ACHN (cell line): Measurements from ENCODE around the gene GJA9.
"Not testable (repeated sequence)": the region's sequence is repeated elsewhere in the genome, so short reads cannot be mapped to it uniquely, and the experiment has no call there.

Experiments used
- DNase-seq: peaks from one replicate; pipeline ENCODE4 v3.0.0-alpha.2; 2015
- in situ Hi-C: cut with HindIII; loops from 2 replicates; pipeline ENCODE4 v1.10.0; 2017; ENCODE audit warnings: low sequenced_read_pairs, low pct_ligation_motif_present, low pct_unique_long_range_greater_than_20kb

Gene GJA9

DNA sequence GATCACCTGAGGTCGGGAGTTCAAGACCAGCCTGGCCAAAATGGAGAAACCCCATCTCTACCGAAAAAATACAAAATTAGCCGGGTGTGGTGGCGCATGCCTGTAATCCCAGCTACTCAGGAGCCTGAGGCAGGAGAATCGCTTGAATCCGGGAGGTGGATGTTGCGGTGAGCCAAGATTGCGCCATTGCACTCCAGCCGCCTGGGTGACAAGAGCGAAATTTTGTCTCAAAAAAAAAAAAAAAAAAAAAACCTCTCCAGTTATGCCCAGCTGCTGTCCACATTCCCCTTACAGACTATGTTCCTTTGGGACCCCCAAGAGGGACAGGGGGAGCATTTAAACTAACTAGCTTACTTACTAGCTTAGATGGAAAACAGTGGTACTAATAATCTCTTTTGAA is 45.1 kb downstream of the GJA9 start:
- in situ Hi-C loops, DNase-seq: not testable (repeated sequence)

DNA sequence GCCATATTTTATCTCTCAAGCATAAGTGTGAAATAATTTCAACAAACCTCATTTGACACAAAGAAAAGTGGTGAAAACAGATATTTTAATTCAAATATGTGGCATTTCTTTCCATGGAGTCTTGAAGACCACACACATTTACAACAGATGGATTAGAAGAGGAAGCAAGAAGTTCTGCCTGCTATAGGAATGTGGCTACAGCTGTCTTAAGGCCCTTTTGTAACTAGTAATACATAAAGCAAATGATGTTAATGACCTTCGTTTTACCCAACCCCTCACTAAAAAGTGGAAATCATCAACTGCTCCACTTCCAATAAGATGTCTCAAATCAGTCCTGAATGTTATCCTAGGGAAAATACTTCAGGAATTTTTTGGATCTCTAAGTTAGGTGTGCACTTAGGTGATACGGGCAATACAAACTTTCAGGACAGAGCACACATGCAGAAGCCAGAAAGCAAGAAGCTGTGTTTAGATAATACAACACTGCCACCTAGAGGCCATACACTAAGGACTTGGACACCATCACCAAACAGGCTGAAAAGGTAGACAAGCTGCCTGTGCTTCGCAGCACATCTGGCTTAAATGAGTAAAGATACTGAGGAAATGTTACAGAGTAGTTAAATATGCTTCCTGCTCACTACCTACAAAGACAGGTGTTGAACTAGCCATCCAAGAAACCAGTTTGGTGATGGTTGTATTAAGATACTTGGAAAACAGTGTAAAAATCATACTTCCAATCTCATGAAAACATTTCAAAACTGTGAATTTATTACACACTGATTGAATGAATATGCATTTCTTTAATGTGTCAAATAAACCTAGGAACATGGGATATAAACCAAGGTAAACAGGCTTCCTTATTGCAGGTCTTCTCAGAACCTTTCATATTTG is 46.2 kb downstream of the GJA9 start:
- peak; percentile 74 for DNase-seq
- in situ Hi-C loops, result no loop called here

DNA sequence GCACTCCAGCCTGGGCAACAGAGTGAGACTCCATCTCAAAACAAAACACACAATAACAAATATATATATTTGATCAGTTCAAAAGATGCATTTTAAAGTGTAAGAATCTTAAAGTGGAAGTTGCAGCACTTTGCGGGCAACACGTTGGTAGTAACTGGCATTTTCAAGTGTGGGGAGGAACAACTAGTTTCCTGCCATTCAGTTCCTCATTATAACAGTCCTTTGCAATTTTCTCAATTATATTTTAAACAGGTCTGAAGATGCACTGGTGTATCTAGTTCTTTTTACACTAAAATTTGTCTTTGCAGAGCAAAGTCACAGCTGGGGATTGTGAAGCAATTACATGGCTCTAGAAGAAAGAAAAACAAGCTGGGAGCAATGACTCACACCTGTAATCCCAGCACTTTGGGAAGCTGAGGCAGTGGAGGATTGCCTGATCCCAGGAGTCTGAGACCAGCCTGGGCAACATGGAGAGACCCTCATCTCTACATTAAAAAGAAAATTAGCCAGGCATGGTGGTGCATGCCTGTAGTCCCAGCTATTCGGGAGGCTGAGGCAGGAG is 47.1 kb downstream of the GJA9 start:
- DNase-seq, result no peak
- in situ Hi-C loops, result no loop called here

DNA sequence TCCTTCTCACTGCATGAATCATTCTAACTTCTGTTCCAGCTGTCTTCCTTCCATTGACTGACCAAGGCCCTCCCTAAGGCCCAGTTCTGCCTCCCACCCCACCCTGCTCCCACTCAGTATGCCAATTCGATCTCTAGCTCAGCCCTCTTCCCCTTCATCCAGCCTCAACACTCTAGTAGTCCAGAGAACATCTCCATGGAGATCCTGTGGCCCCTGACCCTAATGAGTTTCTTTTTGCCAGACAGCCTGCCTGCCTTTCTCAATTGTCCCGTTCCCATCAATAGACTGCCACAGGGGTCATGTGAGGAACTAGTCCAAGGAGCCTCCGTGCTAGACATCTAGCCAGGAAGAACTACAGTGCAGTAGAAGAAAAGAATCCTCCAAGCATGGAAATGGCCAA is 48.2 kb downstream of the GJA9 start:
- no peak for DNase-seq

DNA sequence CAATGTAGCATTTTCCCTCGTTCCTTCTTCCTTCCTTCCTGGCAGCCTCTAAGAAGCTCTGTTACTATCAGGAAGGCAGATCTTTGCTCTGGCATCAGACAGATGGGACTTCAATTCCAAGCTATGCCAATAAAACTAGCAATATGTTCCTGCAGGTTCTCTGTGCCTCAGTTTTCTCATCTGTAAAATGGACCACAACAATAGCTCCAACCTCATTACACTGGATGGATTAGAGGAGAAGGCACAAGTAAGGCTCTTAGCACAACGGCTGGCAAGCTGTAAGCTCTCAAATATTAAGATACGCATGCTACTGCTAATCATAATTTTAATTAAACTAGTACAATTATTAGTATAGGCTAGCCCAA is 49.0 kb downstream of the GJA9 start:
- in situ Hi-C loops, result no loop called here
- no peak for DNase-seq

More for the DNA sequence above, 48.2 kb downstream of the GJA9 start:
- in situ Hi-C loops, result no loop called here

DNA sequence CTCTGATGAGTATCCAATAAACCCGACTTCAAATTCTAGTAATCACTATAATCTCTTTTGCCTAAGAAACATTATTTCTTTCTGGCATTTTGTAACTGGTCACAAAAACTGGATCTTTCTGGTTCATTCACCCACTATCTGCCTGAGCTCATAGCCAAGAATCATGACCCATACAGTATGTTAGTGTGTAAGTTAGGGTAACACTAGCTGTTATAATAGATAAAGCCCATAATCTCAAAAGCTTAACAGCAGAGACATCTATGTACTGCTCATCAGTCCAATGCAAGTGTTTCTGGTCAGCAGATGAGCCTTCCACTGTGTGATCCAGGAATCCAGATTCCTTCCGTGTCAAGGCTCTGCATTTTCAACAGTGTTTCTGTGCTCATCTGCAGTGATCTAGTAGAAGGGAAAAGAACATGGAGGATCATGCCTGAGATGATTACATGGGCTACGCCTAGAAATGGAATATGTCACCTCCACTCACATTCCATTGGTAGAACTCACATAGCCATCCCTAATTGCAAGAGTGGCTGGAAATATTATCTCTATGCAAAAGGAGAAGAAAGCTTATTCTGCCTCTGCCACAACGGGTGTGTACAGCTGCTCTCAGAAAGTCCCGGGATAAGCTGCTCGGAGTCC is 49.5 kb downstream of the GJA9 start:
- in situ Hi-C loops, result no loop called here

DNA sequence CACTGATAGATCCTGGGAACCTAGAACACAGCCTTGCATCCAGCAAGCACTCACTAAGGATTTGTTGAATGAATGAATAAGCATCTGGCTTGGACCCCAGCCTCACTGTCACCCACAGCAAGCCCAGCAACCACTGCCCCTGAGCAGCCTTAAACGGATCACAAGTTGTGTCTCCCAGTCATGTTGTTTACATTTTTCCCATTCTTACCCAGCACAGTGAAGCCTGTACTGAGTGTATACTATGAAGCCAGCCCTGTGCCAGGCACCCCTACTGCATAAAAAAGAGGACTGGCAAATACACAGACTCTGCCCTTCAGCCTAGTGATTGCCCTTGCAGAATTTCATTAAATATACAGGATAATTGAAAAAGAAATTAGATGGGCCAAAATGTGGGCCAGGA is 52.0 kb downstream of the GJA9 start:
- DNase-seq, result no peak
- in situ Hi-C loops, result no loop called here

More for the DNA sequence above, 49.5 kb downstream of the GJA9 start:
- DNase-seq, result no peak

DNA sequence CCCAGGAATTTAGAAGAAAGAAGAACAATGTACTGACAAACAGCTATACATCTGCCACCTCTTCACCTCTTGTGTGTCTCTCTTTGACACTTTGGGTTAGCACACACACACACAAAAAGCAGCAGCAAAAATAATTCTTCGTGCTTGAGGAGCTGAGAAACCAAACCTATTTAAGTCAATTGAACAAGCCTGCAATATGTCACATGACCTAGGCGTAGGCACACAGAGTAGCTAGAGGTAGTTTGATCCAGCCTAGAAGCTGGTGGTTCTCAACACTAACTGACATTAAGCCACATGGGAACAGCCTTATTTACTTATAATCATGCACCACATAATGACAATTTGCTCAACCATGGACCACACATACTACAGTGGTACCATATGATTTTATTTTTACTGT is 54.1 kb downstream of the GJA9 start:
- DNase-seq, result no peak
- in situ Hi-C loops, result no loop called here

DNA sequence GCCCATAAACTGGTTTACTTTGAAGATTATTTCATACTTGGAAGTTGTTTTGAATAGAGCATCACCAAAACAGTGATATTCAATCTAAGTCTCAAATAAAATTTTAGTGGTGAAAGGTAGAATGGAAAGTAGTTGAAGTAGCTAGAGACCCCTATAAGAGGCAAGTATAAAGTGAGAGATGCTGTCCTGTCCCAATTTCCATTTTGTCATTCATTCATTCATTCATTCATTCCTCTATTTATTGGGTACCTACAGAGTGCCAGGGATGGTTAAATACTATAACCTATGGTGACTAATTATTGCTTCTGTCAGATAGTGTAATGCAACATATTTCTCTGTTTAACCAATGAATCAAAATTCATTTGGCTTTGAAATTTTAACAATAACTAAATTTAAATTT is 54.5 kb downstream of the GJA9 start:
- no peak for DNase-seq
- in situ Hi-C loops, result no loop called here

DNA sequence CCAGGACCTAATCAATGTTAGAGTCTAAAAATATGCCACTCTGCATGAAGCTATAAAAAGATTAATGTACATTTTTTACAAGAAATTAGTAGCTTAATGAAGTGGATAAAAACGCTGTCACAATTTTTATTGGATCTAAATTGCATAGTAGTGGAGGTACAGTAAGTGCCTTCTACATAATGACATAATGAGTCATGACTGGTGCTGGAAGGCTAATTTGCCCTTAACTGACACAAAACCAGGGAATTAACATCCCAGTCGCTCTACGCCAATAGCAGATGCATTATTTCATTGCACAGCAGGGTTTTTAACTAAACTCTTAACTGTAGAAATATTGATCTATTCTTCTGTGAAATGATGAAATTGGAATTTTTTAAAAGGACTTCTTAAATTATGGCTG is 55.1 kb downstream of the GJA9 start:
- in situ Hi-C loops, result no loop called here
- DNase-seq, result no peak
